SK-N-SH treated with all-trans-retinoic acid at 6 μM for 48 hours (cell line): Measurements from ENCODE around the gene PQBP1.

Source experiments
- ATAC-seq: fragments of 200-7000 bp; cut with Tn5 transposase; 3 replicates; pipeline ENCODE4 v1.9.1; 2020; ENCODE audit warnings: mild to moderate bottlenecking, moderate library complexity
- ARNTL ChIP-seq: fragments of 450-650 bp; formaldehyde crosslinking; IDR thresholded peaks from 2 replicates; pipeline ENCODE4 v1.5.0; 2020; ENCODE audit warnings: low read depth, mild to moderate bottlenecking, moderate library complexity, borderline replicate concordance
- BACH2 ChIP-seq: fragments of 250-450 bp; sonication (Bioruptor Pico); IDR thresholded peaks from 2 replicates; pipeline ENCODE4 v1.9.0; 2021; ENCODE audit warnings: mild to moderate bottlenecking, borderline replicate concordance
- CSDC2 ChIP-seq: fragments of 250-450 bp; sonication (Bioruptor Pico); IDR thresholded peaks from 2 replicates; pipeline ENCODE4 v1.5.0; 2020; ENCODE audit warnings: mild to moderate bottlenecking, moderate library complexity
- ESRRG ChIP-seq: fragments of 250-450 bp; sonication (Bioruptor Pico); IDR thresholded peaks from 2 replicates; pipeline ENCODE4 v1.6.1; 2021; ENCODE audit warnings: mild to moderate bottlenecking
- GLIS3 ChIP-seq: fragments of 250-450 bp; sonication (Bioruptor Pico); IDR thresholded peaks from 2 replicates; pipeline ENCODE4 v1.5.0; 2020; ENCODE audit warnings: mild to moderate bottlenecking, moderate library complexity
- ISL1 ChIP-seq: fragments of 250-450 bp; sonication (Bioruptor Pico); IDR thresholded peaks from 2 replicates; pipeline ENCODE4 v2.1.2; 2022; ENCODE audit warnings: mild to moderate bottlenecking, moderate library complexity
- PPARA ChIP-seq: fragments of 250-450 bp; sonication (Bioruptor Pico); IDR thresholded peaks from 2 replicates; pipeline ENCODE4 v1.5.0; 2020; ENCODE audit warnings: mild to moderate bottlenecking, borderline replicate concordance
- RARB ChIP-seq: fragments of 250-450 bp; sonication (Bioruptor Pico); IDR thresholded peaks from 2 replicates; pipeline ENCODE4 v1.8.0; 2021; ENCODE audit warnings: mild to moderate bottlenecking, moderate library complexity
- SNAI2 ChIP-seq: fragments of 250-450 bp; sonication (Bioruptor Pico); IDR thresholded peaks from 2 replicates; pipeline ENCODE4 v1.5.0; 2020; ENCODE audit warnings: mild to moderate bottlenecking, moderate library complexity
- TCF4 ChIP-seq: fragments of 250-450 bp; sonication (Bioruptor Pico); IDR thresholded peaks from 2 replicates; pipeline ENCODE4 v1.8.0; 2021; ENCODE audit warnings: mild to moderate bottlenecking, moderate library complexity, borderline replicate concordance
- TOX ChIP-seq: fragments of 250-450 bp; sonication (Bioruptor Pico); IDR thresholded peaks from 2 replicates; pipeline ENCODE4 v1.8.0; 2021; ENCODE audit warnings: mild to moderate bottlenecking, moderate library complexity, borderline replicate concordance
- ZC3H10 ChIP-seq: fragments of 250-450 bp; sonication (Bioruptor Pico); IDR thresholded peaks from 2 replicates; pipeline ENCODE4 v1.5.1; 2021; ENCODE audit warnings: mild to moderate bottlenecking, moderate library complexity
- ZFP30 ChIP-seq: fragments of 450-650 bp; formaldehyde crosslinking; IDR thresholded peaks from 2 replicates; pipeline ENCODE4 v1.5.0; 2022; ENCODE audit warnings: mild to moderate bottlenecking, moderate library complexity
- ZNF565 ChIP-seq: fragments of 450-650 bp; formaldehyde crosslinking; conservative IDR thresholded peaks from 2 replicates; pipeline ENCODE4 v1.5.0; 2020; ENCODE audit warnings: low read depth, mild to moderate bottlenecking, moderate library complexity
- ZNF70 ChIP-seq: fragments of 450-650 bp; formaldehyde crosslinking; IDR thresholded peaks from 2 replicates; pipeline ENCODE4 v1.5.0; 2020; ENCODE audit warnings: mild to moderate bottlenecking, moderate library complexity
- ZNF8 ChIP-seq: fragments of 450-650 bp; formaldehyde crosslinking; IDR thresholded peaks from 2 replicates; pipeline ENCODE4 v1.5.0; 2020; ENCODE audit warnings: mild to moderate bottlenecking, moderate library complexity
- TF ChIP-seq, protein P1 (sequence below): fragments of 250-450 bp; sonication (Bioruptor Pico); IDR thresholded peaks from 2 replicates; pipeline ENCODE4 v1.5.1; 2021; ENCODE audit warnings: mild to moderate bottlenecking, moderate library complexity
- TF ChIP-seq, protein P2 (sequence below): fragments of 250-450 bp; sonication (Bioruptor Pico); IDR thresholded peaks from 2 replicates; pipeline ENCODE4 v1.5.0; 2020; ENCODE audit warnings: mild to moderate bottlenecking, moderate library complexity
- TF ChIP-seq, protein P3 (sequence below): fragments of 250-450 bp; sonication (Bioruptor Pico); IDR thresholded peaks from 2 replicates; pipeline ENCODE4 v1.5.1; 2020; ENCODE audit warnings: low read depth, mild to moderate bottlenecking, moderate library complexity
- TF ChIP-seq, protein P4 (sequence below): fragments of 250-450 bp; sonication (Bioruptor Pico); IDR thresholded peaks from 2 replicates; pipeline ENCODE4 v1.8.0; 2021; ENCODE audit warnings: low read depth, mild to moderate bottlenecking, moderate library complexity, borderline replicate concordance
- TF ChIP-seq, protein P5 (sequence below): fragments of 250-450 bp; sonication (Bioruptor Pico); IDR thresholded peaks from 2 replicates; pipeline ENCODE4 v1.8.0; 2020; ENCODE audit warnings: mild to moderate bottlenecking, moderate library complexity, borderline replicate concordance

The PQBP1 gene

DNA sequence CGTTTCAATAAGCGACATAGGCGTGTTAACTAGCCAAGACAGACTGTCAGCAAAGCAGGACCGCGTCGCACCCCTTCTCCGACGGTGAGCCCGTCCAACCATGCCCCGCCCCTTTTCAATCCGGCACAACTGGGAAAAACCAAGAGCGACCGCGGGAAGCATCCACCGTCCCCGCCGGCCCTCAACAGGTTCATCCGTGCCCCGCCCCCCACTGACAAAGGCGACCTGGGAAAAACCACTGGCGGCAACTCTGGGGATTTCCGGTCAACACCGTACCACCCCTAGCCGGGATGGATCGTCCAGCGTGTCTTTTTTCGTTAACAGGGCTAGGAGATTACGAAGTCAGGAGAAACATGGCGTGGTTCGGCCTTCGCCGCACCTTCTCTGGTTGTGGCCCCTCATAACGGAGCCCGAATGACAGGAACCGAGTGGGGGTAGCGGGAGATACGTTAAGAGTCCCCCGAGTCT is 539 bp upstream of the PQBP1 start (continued):
- no peak for TF ChIP-seq CSDC2 (CRISPR knock-in tag)
- no peak for TF ChIP-seq BACH2
- TF ChIP-seq, protein P1, sequence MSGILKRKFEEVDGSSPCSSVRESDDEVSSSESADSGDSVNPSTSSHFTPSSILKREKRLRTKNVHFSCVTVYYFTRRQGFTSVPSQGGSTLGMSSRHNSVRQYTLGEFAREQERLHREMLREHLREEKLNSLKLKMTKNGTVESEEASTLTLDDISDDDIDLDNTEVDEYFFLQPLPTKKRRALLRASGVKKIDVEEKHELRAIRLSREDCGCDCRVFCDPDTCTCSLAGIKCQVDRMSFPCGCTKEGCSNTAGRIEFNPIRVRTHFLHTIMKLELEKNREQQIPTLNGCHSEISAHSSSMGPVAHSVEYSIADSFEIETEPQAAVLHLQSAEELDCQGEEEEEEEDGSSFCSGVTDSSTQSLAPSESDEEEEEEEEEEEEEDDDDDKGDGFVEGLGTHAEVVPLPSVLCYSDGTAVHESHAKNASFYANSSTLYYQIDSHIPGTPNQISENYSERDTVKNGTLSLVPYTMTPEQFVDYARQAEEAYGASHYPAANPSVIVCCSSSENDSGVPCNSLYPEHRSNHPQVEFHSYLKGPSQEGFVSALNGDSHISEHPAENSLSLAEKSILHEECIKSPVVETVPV, result no peak
- TF ChIP-seq, protein P2, sequence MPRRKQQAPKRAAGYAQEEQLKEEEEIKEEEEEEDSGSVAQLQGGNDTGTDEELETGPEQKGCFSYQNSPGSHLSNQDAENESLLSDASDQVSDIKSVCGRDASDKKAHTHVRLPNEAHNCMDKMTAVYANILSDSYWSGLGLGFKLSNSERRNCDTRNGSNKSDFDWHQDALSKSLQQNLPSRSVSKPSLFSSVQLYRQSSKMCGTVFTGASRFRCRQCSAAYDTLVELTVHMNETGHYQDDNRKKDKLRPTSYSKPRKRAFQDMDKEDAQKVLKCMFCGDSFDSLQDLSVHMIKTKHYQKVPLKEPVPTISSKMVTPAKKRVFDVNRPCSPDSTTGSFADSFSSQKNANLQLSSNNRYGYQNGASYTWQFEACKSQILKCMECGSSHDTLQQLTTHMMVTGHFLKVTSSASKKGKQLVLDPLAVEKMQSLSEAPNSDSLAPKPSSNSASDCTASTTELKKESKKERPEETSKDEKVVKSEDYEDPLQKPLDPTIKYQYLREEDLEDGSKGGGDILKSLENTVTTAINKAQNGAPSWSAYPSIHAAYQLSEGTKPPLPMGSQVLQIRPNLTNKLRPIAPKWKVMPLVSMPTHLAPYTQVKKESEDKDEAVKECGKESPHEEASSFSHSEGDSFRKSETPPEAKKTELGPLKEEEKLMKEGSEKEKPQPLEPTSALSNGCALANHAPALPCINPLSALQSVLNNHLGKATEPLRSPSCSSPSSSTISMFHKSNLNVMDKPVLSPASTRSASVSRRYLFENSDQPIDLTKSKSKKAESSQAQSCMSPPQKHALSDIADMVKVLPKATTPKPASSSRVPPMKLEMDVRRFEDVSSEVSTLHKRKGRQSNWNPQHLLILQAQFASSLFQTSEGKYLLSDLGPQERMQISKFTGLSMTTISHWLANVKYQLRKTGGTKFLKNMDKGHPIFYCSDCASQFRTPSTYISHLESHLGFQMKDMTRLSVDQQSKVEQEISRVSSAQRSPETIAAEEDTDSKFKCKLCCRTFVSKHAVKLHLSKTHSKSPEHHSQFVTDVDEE (CRISPR knock-in tag), result no peak
- no peak for TF ChIP-seq ISL1 (CRISPR knock-in tag)
- TF ChIP-seq SNAI2, result no peak
- no peak for TF ChIP-seq ARNTL (CRISPR knock-in tag)
- TF ChIP-seq ZNF70 (CRISPR knock-in tag), result no peak
- TF ChIP-seq RARB (CRISPR knock-in tag), result no peak

DNA sequence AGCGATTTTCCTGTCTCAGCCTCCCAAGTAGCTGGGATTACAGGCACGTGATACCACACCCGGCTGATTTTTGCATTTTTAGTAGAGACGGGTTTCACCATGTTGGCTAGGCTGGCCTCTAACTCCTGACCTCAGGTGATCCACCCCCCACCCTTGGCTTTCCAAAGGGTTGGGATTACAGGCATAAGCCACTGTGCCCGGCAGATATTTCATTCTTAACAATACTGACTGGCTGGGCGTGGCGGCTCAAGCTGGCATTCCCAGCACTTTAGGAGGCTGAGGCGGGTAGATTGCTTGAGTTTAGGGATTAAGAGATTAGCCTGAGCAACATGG is 1.3 kb downstream of the PQBP1 start:
- TF ChIP-seq ISL1 (CRISPR knock-in tag) (no peak), ARNTL (CRISPR knock-in tag) (no peak), CSDC2 (CRISPR knock-in tag) (no peak), TOX (no peak), PPARA (no peak), ZNF565 (no peak), ZNF70 (CRISPR knock-in tag) (no peak), SNAI2 (no peak), GLIS3 (CRISPR knock-in tag) (no peak), ZC3H10 (CRISPR knock-in tag) (no peak), ESRRG (CRISPR knock-in tag) (no peak), TCF4 (no peak), ZNF8 (CRISPR knock-in tag) (no peak), ZFP30 (CRISPR knock-in tag) (no peak)
- TF ChIP-seq, protein P3, sequence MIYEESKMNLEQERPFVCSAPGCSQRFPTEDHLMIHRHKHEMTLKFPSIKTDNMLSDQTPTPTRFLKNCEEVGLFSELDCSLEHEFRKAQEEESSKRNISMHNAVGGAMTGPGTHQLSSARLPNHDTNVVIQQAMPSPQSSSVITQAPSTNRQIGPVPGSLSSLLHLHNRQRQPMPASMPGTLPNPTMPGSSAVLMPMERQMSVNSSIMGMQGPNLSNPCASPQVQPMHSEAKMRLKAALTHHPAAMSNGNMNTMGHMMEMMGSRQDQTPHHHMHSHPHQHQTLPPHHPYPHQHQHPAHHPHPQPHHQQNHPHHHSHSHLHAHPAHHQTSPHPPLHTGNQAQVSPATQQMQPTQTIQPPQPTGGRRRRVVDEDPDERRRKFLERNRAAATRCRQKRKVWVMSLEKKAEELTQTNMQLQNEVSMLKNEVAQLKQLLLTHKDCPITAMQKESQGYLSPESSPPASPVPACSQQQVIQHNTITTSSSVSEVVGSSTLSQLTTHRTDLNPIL, result no peak
- TF ChIP-seq, protein P1, result no peak
- TF ChIP-seq, protein P4, sequence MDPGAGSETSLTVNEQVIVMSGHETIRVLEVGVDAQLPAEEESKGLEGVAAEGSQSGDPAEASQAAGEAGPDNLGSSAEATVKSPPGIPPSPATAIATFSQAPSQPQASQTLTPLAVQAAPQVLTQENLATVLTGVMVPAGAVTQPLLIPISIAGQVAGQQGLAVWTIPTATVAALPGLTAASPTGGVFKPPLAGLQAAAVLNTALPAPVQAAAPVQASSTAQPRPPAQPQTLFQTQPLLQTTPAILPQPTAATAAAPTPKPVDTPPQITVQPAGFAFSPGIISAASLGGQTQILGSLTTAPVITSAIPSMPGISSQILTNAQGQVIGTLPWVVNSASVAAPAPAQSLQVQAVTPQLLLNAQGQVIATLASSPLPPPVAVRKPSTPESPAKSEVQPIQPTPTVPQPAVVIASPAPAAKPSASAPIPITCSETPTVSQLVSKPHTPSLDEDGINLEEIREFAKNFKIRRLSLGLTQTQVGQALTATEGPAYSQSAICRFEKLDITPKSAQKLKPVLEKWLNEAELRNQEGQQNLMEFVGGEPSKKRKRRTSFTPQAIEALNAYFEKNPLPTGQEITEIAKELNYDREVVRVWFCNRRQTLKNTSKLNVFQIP (CRISPR knock-in tag), result no peak
- TF ChIP-seq, protein P5, sequence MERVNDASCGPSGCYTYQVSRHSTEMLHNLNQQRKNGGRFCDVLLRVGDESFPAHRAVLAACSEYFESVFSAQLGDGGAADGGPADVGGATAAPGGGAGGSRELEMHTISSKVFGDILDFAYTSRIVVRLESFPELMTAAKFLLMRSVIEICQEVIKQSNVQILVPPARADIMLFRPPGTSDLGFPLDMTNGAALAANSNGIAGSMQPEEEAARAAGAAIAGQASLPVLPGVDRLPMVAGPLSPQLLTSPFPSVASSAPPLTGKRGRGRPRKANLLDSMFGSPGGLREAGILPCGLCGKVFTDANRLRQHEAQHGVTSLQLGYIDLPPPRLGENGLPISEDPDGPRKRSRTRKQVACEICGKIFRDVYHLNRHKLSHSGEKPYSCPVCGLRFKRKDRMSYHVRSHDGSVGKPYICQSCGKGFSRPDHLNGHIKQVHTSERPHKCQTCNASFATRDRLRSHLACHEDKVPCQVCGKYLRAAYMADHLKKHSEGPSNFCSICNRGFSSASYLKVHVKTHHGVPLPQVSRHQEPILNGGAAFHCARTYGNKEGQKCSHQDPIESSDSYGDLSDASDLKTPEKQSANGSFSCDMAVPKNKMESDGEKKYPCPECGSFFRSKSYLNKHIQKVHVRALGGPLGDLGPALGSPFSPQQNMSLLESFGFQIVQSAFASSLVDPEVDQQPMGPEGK (CRISPR knock-in tag), result no peak
- TF ChIP-seq, protein P2 (CRISPR knock-in tag), result no peak
- no peak for ATAC-seq
